Mesendoderm (in vitro differentiated cells): ENCODE results near the gene ASCL2.
A peak's percentile ranks its signal among the peaks of the same experiment; 100 is the strongest.

Experiments used
- DNase-seq: peaks from one replicate; pipeline ENCODE4 v3.0.0; 2013
- H2AK5ac ChIP-seq: 2 replicates; pipeline ENCODE4 v1.6.1; 2013; ENCODE audit warnings: low read length, inconsistent platforms
- H2BK120ac ChIP-seq: 2 replicates; pipeline ENCODE4 v1.6.1; 2013; ENCODE audit warnings: low read depth, mild to moderate bottlenecking, low read length, moderate library complexity, mixed read lengths
- H2BK15ac ChIP-seq: replicated peaks from 2 replicates; pipeline ENCODE4 v1.6.1; 2013; ENCODE audit warnings: low read depth, mild to moderate bottlenecking, moderate library complexity
- H2BK5ac ChIP-seq: 2 replicates; pipeline ENCODE4 v1.6.1; 2013; ENCODE audit warnings: low read length, inconsistent platforms
- H3K18ac ChIP-seq: 2 replicates; pipeline ENCODE4 v1.6.1; 2013; ENCODE audit warnings: mild to moderate bottlenecking, low read length, mixed read lengths
- H3K23ac ChIP-seq: one replicate; pipeline ENCODE4 v1.6.1; 2013; ENCODE audit warnings: low read length
- H3K27ac ChIP-seq: 2 replicates; pipeline ENCODE4 v1.5.1; 2013; ENCODE audit warnings: low read depth, mild to moderate bottlenecking, inconsistent platforms, low read length, moderate library complexity
- H3K27me3 ChIP-seq: 2 replicates; pipeline ENCODE4 v1.6.1; 2013; ENCODE audit warnings: low read length, control low read depth, mild to moderate bottlenecking, inconsistent platforms; ENCODE audit not compliant: insufficient read depth, poor library complexity
- H3K36me3 ChIP-seq: 2 replicates; pipeline ENCODE4 v1.6.1; 2013; ENCODE audit warnings: low read length, inconsistent platforms; ENCODE audit not compliant: control insufficient read depth, insufficient read depth
- H3K4ac ChIP-seq: one replicate; pipeline ENCODE4 v1.6.1; 2013; ENCODE audit warnings: low read depth, mild to moderate bottlenecking, low read length, moderate library complexity
- H3K4me1 ChIP-seq: 2 replicates; pipeline ENCODE4 v1.6.1; 2013; ENCODE audit warnings: low read depth, low read length, inconsistent platforms; ENCODE audit not compliant: control insufficient read depth
- H3K4me2 ChIP-seq: 2 replicates; pipeline ENCODE4 v1.6.1; 2013; ENCODE audit warnings: low read length
- H3K4me3 ChIP-seq: 2 replicates; pipeline ENCODE4 v1.5.1; 2013; ENCODE audit warnings: mild to moderate bottlenecking, low read length
- H3K56ac ChIP-seq: one replicate; pipeline ENCODE4 v1.6.1; 2013; ENCODE audit warnings: low read length
- H3K79me1 ChIP-seq: 2 replicates; pipeline ENCODE4 v1.6.1; 2013; ENCODE audit warnings: low read length, inconsistent platforms
- H3K79me2 ChIP-seq: 2 replicates; pipeline ENCODE4 v1.6.1; 2013; ENCODE audit warnings: mild to moderate bottlenecking, low read length; ENCODE audit not compliant: control insufficient read depth, insufficient read depth
- H3K9ac ChIP-seq: 2 replicates; pipeline ENCODE4 v1.6.1; 2013; ENCODE audit warnings: low read length, inconsistent platforms
- H4K5ac ChIP-seq: one replicate; pipeline ENCODE4 v1.6.1; 2013; ENCODE audit warnings: low read length
- H4K8ac ChIP-seq: one replicate; pipeline ENCODE4 v1.6.1; 2013; ENCODE audit warnings: low read depth, mild to moderate bottlenecking, control low read depth, low read length, moderate library complexity
- WGBS: extraction: QIAGEN DNeasy Blood & Tissue Kit; methylation state at CpG from one replicate; pipeline ENCODE4 v1.1.7; 2013; ENCODE audit warnings: low lambda C conversion rate, missing lambda C conversion rate; ENCODE audit not compliant: insufficient coverage; ENCODE audit errors: extremely low coverage; 5-methylcytosine and 5-hydroxymethylcytosine counted together

The ASCL2 gene

GRCh38 chr11:2248762-2249161, 21.6 kb downstream of the ASCL2 start:
- Histone ChIP-seq H3K9ac (no peak overlapping the region), H4K5ac (no peak overlapping the region), H2BK15ac (no peak overlapping the region), H3K4me1 (no peaks in the 10 kb centered on the region), H4K8ac (no peak overlapping the region), H3K27me3 (no peaks in the 10 kb centered on the region), H3K23ac (no peak overlapping the region), H3K79me2 (no peaks in the 10 kb centered on the region), H3K4ac (no peak overlapping the region), H2AK5ac (no peak overlapping the region), H3K79me1 (no peaks in the 10 kb centered on the region), H3K36me3 (no peaks in the 10 kb centered on the region), H3K4me3 (no peak overlapping the region), H3K4me2 (no peak overlapping the region), H3K27ac (no peak overlapping the region), H3K18ac (no peak overlapping the region), H3K56ac (no peak overlapping the region), H2BK5ac (no peak overlapping the region), H2BK120ac (no peak overlapping the region)
- no CpG with 5 or more reads among the region's 7 CpGs for WGBS
- DNase-seq, result no peak

- H4K8ac ChIP-seq, result no peak overlapping the region
- no peak overlapping the region for H3K23ac ChIP-seq
- H3K79me2 ChIP-seq, result no peaks in the 10 kb centered on the region
- H2AK5ac ChIP-seq, result no peak overlapping the region
- no peak overlapping the region for H3K27ac ChIP-seq
- H3K18ac ChIP-seq, result no peak overlapping the region
- no peaks in the 10 kb centered on the region for H3K27me3 ChIP-seq
- H3K79me1 ChIP-seq, result no peaks in the 10 kb centered on the region
- no peak overlapping the region for H3K4ac ChIP-seq
- no peak overlapping the region for H2BK5ac ChIP-seq
- H3K4me2 ChIP-seq, result no peak overlapping the region
- no CpG with 5 or more reads among the region's 11 CpGs for WGBS
- H3K4me3 ChIP-seq, result no peak overlapping the region
- no peak overlapping the region for H3K9ac ChIP-seq
- H3K36me3 ChIP-seq, result no peaks in the 10 kb centered on the region
- H2BK120ac ChIP-seq, result no peak overlapping the region
- no peaks in the 10 kb centered on the region for H3K4me1 ChIP-seq
- no peak overlapping the region for H4K5ac ChIP-seq
- no peak overlapping the region for H3K56ac ChIP-seq
- DNase-seq, result no peak
- no peak overlapping the region for H2BK15ac ChIP-seq
These were observed 22.1 kb downstream of the ASCL2 start for GRCh38 chr11:2248242-2248641.

- H3K23ac ChIP-seq, result no peak overlapping the region
- H3K27me3 ChIP-seq, result no peaks in the 10 kb centered on the region
- H2BK5ac ChIP-seq, result no peak overlapping the region
- no peak overlapping the region for H3K9ac ChIP-seq
- no peak overlapping the region for H4K8ac ChIP-seq
- no peak overlapping the region for H3K4me3 ChIP-seq
- no peak overlapping the region for H3K18ac ChIP-seq
- H3K27ac ChIP-seq, result no peak overlapping the region
- no peak overlapping the region for H4K5ac ChIP-seq
- no peaks in the 10 kb centered on the region for H3K79me2 ChIP-seq
- no peak overlapping the region for H2BK120ac ChIP-seq
- no peaks in the 10 kb centered on the region for H3K79me1 ChIP-seq
- no peaks in the 10 kb centered on the region for H3K36me3 ChIP-seq
- no CpG with 5 or more reads among the region's 7 CpGs for WGBS
- peak; percentile 70 for DNase-seq
- no peak overlapping the region for H3K56ac ChIP-seq
- H3K4ac ChIP-seq, result no peak overlapping the region
- H2AK5ac ChIP-seq, result no peak overlapping the region
- H2BK15ac ChIP-seq, result no peak overlapping the region
- no peaks in the 10 kb centered on the region for H3K4me1 ChIP-seq
- no peak overlapping the region for H3K4me2 ChIP-seq
These were observed 22.9 kb downstream of the ASCL2 start for GRCh38 chr11:2247496-2247895.

GRCh38 chr11:2240834-2241233, 29.6 kb downstream of the ASCL2 start:
- Histone ChIP-seq H4K8ac (no peak overlapping the region), H3K4ac (no peak overlapping the region), H3K79me1 (no peaks in the 10 kb centered on the region), H4K5ac (no peak overlapping the region), H3K4me3 (no peak overlapping the region), H2BK15ac (no peak overlapping the region), H3K4me2 (no peak overlapping the region), H3K9ac (no peak overlapping the region), H3K18ac (no peak overlapping the region), H3K36me3 (no peaks in the 10 kb centered on the region), H3K56ac (no peak overlapping the region), H2BK120ac (no peak overlapping the region), H2BK5ac (no peak overlapping the region), H3K79me2 (no peaks in the 10 kb centered on the region), H3K27me3 (no peaks in the 10 kb centered on the region), H3K27ac (no peak overlapping the region), H2AK5ac (no peak overlapping the region), H3K23ac (no peak overlapping the region), H3K4me1 (no peaks in the 10 kb centered on the region)
- no CpG with 5 or more reads among the region's 3 CpGs for WGBS
- DNase-seq, result no peak

GRCh38 chr11:2237457-2238238, 32.7 kb downstream of the ASCL2 start:
- WGBS, result no CpG with 5 or more reads among the region's 22 CpGs
- Histone ChIP-seq H2AK5ac (no peak overlapping the region), H2BK120ac (no peak overlapping the region), H3K9ac (no peak overlapping the region), H3K23ac (no peak overlapping the region), H2BK15ac (no peak overlapping the region), H3K56ac (no peak overlapping the region), H3K27me3 (no peaks in the 10 kb centered on the region), H3K4me3 (no peak overlapping the region), H3K18ac (no peak overlapping the region), H3K4me2 (no peak overlapping the region), H4K5ac (no peak overlapping the region), H3K4me1 (no peaks in the 10 kb centered on the region), H3K79me1 (no peaks in the 10 kb centered on the region), H3K36me3 (no peaks in the 10 kb centered on the region), H4K8ac (no peak overlapping the region), H3K27ac (no peak overlapping the region), H2BK5ac (no peak overlapping the region), H3K4ac (no peak overlapping the region), H3K79me2 (no peaks in the 10 kb centered on the region)
- no peak for DNase-seq
